Measurements from ENCODE around the gene FAM83D.
"Not testable (repeated sequence)": the region's sequence is repeated elsewhere in the genome, so short reads cannot be mapped to it uniquely, and the experiment has no call there.

The FAM83D gene

GRCh38 chr20:38987777-38988176, 61.6 kb downstream of the FAM83D start:
- in situ Hi-C loops (cut with MboI; ENCODE audit: low pct_unique_long_range_greater_than_20kb, low sequenced_read_pairs, unreplicated experiment), result no loop called here
- DNase-seq (ENCODE audit: low spot score), result peak; percentile 53
- TF ChIP-seq, protein P1, sequence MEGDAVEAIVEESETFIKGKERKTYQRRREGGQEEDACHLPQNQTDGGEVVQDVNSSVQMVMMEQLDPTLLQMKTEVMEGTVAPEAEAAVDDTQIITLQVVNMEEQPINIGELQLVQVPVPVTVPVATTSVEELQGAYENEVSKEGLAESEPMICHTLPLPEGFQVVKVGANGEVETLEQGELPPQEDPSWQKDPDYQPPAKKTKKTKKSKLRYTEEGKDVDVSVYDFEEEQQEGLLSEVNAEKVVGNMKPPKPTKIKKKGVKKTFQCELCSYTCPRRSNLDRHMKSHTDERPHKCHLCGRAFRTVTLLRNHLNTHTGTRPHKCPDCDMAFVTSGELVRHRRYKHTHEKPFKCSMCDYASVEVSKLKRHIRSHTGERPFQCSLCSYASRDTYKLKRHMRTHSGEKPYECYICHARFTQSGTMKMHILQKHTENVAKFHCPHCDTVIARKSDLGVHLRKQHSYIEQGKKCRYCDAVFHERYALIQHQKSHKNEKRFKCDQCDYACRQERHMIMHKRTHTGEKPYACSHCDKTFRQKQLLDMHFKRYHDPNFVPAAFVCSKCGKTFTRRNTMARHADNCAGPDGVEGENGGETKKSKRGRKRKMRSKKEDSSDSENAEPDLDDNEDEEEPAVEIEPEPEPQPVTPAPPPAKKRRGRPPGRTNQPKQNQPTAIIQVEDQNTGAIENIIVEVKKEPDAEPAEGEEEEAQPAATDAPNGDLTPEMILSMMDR (IDR thresholded peaks at IDR 0.05; ENCODE audit: extremely low read depth, insufficient read depth, missing control alignments), result no peak

- no peak for DNase-seq (ENCODE audit: low spot score)
- in situ Hi-C loops (cut with MboI; ENCODE audit: low pct_unique_long_range_greater_than_20kb, low sequenced_read_pairs, unreplicated experiment), result no loop called here
- TF ChIP-seq, protein P1 (IDR thresholded peaks at IDR 0.05; ENCODE audit: extremely low read depth, insufficient read depth, missing control alignments), result no peak
These were observed 64.5 kb downstream of the FAM83D start for GRCh38 chr20:38990728-38991127.

DNA sequence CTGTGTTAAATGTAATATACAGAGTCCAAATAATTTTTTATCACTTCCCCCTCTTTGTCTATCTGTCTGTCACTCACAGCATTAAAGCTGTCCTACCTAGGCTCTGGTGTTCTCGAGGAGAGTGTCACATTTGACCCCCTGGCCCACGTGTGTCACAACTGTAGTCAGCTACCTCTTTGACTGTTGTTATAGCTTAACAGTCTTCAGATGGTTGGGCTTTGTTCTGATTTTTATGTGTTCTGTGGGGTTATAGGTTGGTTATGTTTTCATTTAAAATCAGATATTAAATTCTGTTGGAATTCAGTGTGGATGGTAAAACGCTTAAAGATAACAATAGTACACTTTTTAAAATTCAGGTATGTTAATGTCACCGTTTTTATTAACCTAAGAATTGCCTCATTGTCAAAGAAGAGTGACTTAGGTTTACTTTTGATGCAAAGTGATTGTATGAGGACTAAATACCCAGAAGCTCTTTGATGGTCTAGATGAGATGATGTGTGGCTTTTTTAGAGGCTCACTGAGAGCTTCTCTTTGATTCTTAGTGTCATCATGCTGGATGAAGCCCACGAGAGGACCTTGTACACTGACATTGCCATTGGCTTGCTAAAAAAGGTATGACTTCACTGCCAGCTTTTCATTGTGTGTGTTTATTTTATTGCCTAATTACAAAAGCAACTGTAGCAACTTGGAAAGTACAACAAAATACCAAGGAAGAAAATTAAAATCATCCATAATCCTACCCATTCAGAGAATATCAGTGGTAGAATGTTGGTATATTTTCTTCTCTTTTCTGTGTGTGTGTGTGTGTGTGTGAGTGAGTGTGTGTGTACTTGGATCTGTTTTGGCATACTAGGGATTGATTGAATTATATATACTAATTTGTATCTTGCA, 65.8 kb downstream of the FAM83D start:
- in situ Hi-C loops (cut with MboI; ENCODE audit: low pct_unique_long_range_greater_than_20kb, low sequenced_read_pairs, unreplicated experiment), result no loop called here
- DNase-seq (ENCODE audit: low spot score), result no peak
- TF ChIP-seq, protein P1 (IDR thresholded peaks at IDR 0.05; ENCODE audit: extremely low read depth, insufficient read depth, missing control alignments), result no peak

DNA sequence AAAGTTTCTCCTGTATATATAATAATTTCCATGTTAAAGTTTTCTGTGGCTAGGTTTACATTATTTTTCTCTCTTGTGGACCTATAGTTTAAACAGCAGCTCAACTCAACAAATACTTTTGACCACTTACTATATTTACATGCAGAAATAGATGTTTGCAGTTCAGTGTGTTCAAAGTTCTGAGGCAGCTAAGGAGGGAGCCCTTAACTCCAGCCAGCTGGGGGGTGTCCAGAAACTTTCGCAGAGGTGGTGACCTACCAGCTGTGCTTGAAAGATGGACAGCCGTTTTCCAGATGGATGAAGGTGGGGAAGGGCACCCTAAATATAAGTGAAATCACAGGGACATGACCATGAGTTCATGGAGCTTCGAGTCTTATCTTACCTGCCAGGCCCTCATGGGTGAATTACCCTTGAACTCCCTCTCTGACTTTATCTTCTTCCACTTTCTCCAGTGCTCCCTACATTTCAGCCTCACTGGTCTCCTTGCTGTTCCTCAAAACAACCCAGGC, 69.4 kb downstream of the FAM83D start:
- in situ Hi-C loops (cut with MboI; ENCODE audit: low pct_unique_long_range_greater_than_20kb, low sequenced_read_pairs, unreplicated experiment), result no loop called here
- TF ChIP-seq, protein P1 (IDR thresholded peaks at IDR 0.05; ENCODE audit: extremely low read depth, insufficient read depth, missing control alignments), result no peak
- no peak for DNase-seq (ENCODE audit: low spot score)

DNA sequence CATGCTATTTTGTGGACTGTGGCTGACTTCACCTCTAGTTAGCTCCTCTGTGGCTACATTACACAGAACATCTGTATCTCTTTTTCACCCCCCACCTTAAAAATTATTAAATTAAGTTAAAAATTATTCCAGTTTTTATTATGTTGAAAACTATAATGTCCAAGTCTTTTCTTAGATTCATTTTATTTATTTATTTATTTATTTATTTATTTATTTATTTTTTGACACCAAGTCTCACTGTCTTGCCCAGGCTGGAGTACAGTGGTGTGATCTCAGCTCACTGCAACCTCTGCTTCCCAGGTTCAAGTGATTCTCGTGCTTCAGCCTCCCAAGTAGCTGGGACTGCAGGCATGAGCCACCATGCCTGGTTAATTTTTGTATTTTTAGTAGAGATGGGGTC, 70.6 kb downstream of the FAM83D start:
- DNase-seq (ENCODE audit: low spot score); in situ Hi-C loops (cut with MboI; ENCODE audit: low pct_unique_long_range_greater_than_20kb, low sequenced_read_pairs, unreplicated experiment): not testable (repeated sequence)

GRCh38 chr20:38997622-38998021, 71.4 kb downstream of the FAM83D start:
- DNase-seq (ENCODE audit: low spot score), result peak; percentile 78
- in situ Hi-C loops (cut with MboI; ENCODE audit: low pct_unique_long_range_greater_than_20kb, low sequenced_read_pairs, unreplicated experiment), result no loop called here
- TF ChIP-seq, protein P1 (IDR thresholded peaks at IDR 0.05; ENCODE audit: extremely low read depth, insufficient read depth, missing control alignments), result peak; percentile 63

- in situ Hi-C loops (cut with MboI; ENCODE audit: low pct_unique_long_range_greater_than_20kb, low sequenced_read_pairs, unreplicated experiment), result no loop called here
- TF ChIP-seq, protein P1 (IDR thresholded peaks at IDR 0.05; ENCODE audit: extremely low read depth, insufficient read depth, missing control alignments), result no peak
- DNase-seq (ENCODE audit: low spot score), result no peak
These were observed 73.0 kb downstream of the FAM83D start for GRCh38 chr20:38999217-38999616.

All from GM13977 (cell line).